OCI-LY1 (cell line): ENCODE data around the gene CAB39.
A peak's percentile ranks its signal among the peaks of the same experiment; 100 is the strongest.

Experiments
- H2AFZ ChIP-seq: fragments of 200-600 bp; sonication (generic), shearing (Covaris generic); 2 replicates; pipeline ENCODE4 v1.6.0; 2014; ENCODE audit warnings: antibody characterized with exemption, mild to moderate bottlenecking, low read length
- H3F3A ChIP-seq: fragments of 200-600 bp; sonication (generic), shearing (Covaris generic); 2 replicates; pipeline ENCODE4 v1.6.0; 2014; ENCODE audit warnings: mild to moderate bottlenecking, antibody characterized with exemption, low read length, moderate library complexity; ENCODE audit not compliant: insufficient read depth
- H3K27ac ChIP-seq: fragments of 200-600 bp; sonication (generic); 2 replicates; pipeline ENCODE4 v1.5.1; 2014; ENCODE audit warnings: low read length, mixed run types, mild to moderate bottlenecking, low read depth; ENCODE audit not compliant: poor library complexity, severe bottlenecking
- H3K27me3 ChIP-seq: fragments of 200-600 bp; sonication (generic); 2 replicates; pipeline ENCODE4 v1.6.0; 2014; ENCODE audit warnings: antibody characterized with exemption, mild to moderate bottlenecking, low read length, moderate library complexity; ENCODE audit not compliant: insufficient read depth
- H3K36me3 ChIP-seq: fragments of 200-600 bp; sonication (generic); 2 replicates; pipeline ENCODE4 v1.6.1; 2014; ENCODE audit warnings: mild to moderate bottlenecking, antibody characterized with exemption, low read length, moderate library complexity, mixed read lengths; ENCODE audit not compliant: insufficient read depth
- H3K4me1 ChIP-seq: fragments of 200-600 bp; sonication (generic); 2 replicates; pipeline ENCODE4 v1.5.1; 2014; ENCODE audit warnings: mild to moderate bottlenecking, low read length, moderate library complexity; ENCODE audit not compliant: insufficient read depth, severe bottlenecking
- H3K4me2 ChIP-seq: fragments of 200-600 bp; sonication (generic), shearing (Covaris generic); 2 replicates; pipeline ENCODE4 v1.6.1; 2014; ENCODE audit warnings: low read length
- H3K4me3 ChIP-seq: fragments of 200-600 bp; sonication (generic); 2 replicates; pipeline ENCODE4 v1.5.1; 2014; ENCODE audit warnings: low read length, low read depth, mild to moderate bottlenecking, mixed read lengths; ENCODE audit not compliant: poor library complexity, severe bottlenecking
- H3K79me2 ChIP-seq: fragments of 200-600 bp; shearing (Covaris generic); 2 replicates; pipeline ENCODE4 v1.6.1; 2016; ENCODE audit warnings: mixed run types, low read length, mixed read lengths; ENCODE audit not compliant: insufficient read depth
- H3K9ac ChIP-seq: fragments of 200-600 bp; sonication (generic), shearing (Covaris generic); 2 replicates; pipeline ENCODE4 v1.6.1; 2014; ENCODE audit warnings: mild to moderate bottlenecking, low read length, mixed read lengths
- H3K9me2 ChIP-seq: fragments of 200-600 bp; sonication (generic), shearing (Covaris generic); 2 replicates; pipeline ENCODE4 v1.6.1; 2014; ENCODE audit warnings: low read depth, mild to moderate bottlenecking, low read length, mixed read lengths
- H3K9me3 ChIP-seq: fragments of 200-600 bp; shearing (Covaris generic); 2 replicates; pipeline ENCODE4 v1.6.1; 2014; ENCODE audit warnings: low read length, mixed read lengths
- H4K20me1 ChIP-seq: fragments of 200-600 bp; sonication (generic), shearing (Covaris generic); 2 replicates; pipeline ENCODE4 v1.6.0; 2016; ENCODE audit warnings: mild to moderate bottlenecking, low read length; ENCODE audit not compliant: insufficient read depth
- EZH2 ChIP-seq: fragments of 200-600 bp; sonication (generic), shearing (Covaris generic); IDR thresholded peaks from 2 replicates; pipeline ENCODE4 v1.8.0; 2017; ENCODE audit warnings: borderline replicate concordance, mixed run types, mild to moderate bottlenecking, antibody characterized with exemption, low read length, moderate library complexity, mixed read lengths
- TF ChIP-seq, protein P1 (sequence below): fragments of 200-600 bp; sonication (generic), shearing (Covaris generic); IDR thresholded peaks from 2 replicates; pipeline ENCODE4 v1.5.1; 2017; ENCODE audit warnings: mild to moderate bottlenecking, antibody characterized with exemption, low read length, moderate library complexity, mixed read lengths

Gene CAB39

DNA sequence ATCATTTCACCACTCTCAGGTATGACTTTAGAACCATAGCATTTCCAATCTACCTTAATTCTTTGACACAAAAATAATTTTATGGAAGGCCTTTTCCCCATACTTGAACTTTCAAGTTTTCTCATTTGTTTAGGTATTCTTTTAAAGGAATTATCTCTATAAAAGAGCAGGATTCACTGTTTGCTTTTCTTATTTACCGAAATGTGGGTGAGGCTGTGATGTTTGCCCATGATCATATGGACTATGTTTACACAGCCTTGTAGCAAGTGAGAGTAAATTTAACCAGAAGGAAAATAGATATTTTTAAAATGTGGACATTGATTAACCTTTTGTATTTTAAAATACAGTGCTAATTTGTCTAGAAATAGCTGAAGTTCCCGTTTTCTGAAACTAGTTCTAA is 26.3 kb downstream of the CAB39 start:
- Histone ChIP-seq H3K9me2 (no peaks in the 10 kb centered on the region), H3K4me3 (no peak overlapping the region), H3K36me3 (peaks cover 20% of the 10 kb centered on the region), H3K79me2 (peaks cover 81% of the 10 kb centered on the region), H4K20me1 (no peaks in the 10 kb centered on the region), H3K27me3 (no peaks in the 10 kb centered on the region), H3F3A (no peaks in the 10 kb centered on the region), H3K4me1 (peaks cover 38% of the 10 kb centered on the region), H2AFZ (no peak overlapping the region), H3K27ac (peak overlapping the region; percentile 69), H3K4me2 (no peak overlapping the region), H3K9me3 (no peaks in the 10 kb centered on the region), H3K9ac (no peak overlapping the region)
- TF ChIP-seq, protein P1, sequence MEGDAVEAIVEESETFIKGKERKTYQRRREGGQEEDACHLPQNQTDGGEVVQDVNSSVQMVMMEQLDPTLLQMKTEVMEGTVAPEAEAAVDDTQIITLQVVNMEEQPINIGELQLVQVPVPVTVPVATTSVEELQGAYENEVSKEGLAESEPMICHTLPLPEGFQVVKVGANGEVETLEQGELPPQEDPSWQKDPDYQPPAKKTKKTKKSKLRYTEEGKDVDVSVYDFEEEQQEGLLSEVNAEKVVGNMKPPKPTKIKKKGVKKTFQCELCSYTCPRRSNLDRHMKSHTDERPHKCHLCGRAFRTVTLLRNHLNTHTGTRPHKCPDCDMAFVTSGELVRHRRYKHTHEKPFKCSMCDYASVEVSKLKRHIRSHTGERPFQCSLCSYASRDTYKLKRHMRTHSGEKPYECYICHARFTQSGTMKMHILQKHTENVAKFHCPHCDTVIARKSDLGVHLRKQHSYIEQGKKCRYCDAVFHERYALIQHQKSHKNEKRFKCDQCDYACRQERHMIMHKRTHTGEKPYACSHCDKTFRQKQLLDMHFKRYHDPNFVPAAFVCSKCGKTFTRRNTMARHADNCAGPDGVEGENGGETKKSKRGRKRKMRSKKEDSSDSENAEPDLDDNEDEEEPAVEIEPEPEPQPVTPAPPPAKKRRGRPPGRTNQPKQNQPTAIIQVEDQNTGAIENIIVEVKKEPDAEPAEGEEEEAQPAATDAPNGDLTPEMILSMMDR, result no peak
- TF ChIP-seq EZH2, result no peak

DNA sequence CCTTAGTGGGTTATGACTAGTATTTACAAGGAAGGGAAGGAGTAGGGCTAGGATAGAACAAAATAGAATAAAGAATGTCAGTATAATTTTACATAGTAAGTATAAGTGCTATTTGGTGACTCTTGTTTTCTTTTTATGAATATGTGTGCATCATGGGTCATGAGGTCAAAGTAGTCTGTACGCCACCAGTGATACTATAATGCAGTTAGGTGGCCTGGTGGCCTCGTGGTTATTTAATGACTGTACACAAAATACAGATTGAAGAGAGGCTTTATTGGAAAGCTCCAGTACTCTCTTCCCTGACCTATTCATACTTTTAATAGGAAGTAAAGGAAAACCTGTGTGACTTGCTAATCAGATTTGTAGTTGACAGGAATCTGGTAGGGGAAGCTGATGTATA is 27.3 kb downstream of the CAB39 start:
- Histone ChIP-seq H2AFZ (no peak overlapping the region), H3K4me2 (no peak overlapping the region), H3K9me3 (no peaks in the 10 kb centered on the region), H3K9ac (no peak overlapping the region), H3K4me3 (no peak overlapping the region), H3K9me2 (no peaks in the 10 kb centered on the region), H3K36me3 (peaks cover 20% of the 10 kb centered on the region), H3K27me3 (no peaks in the 10 kb centered on the region), H3F3A (no peaks in the 10 kb centered on the region), H3K4me1 (peaks cover 38% of the 10 kb centered on the region), H4K20me1 (no peaks in the 10 kb centered on the region), H3K79me2 (peaks cover 71% of the 10 kb centered on the region), H3K27ac (no peak overlapping the region)
- TF ChIP-seq, protein P1, result no peak
- no peak for TF ChIP-seq EZH2

DNA sequence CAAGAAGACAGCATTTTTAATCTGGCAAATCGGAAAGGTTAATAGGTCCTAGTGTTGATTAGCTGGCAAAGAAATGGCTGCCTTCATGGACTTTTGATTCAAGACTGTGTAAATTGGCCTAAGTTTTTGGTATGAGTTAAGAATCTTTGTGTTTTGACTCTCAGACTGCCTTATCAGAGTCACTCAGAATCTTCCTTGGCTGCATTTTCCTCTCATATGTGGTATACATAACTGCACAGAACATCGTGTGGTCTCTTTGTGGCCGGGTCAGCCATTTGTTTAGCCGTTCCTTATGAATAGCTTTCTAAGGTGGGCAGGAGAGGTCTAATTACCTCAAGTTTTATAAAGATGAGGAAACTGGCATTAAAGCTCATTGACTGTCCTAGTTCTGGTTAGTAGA is 30.1 kb downstream of the CAB39 start:
- peaks cover 30% of the 10 kb centered on the region for H3K36me3 ChIP-seq
- H3F3A ChIP-seq, result no peaks in the 10 kb centered on the region
- H3K9ac ChIP-seq, result no peak overlapping the region
- no peak overlapping the region for H2AFZ ChIP-seq
- H3K4me3 ChIP-seq, result no peak overlapping the region
- no peak overlapping the region for H3K27ac ChIP-seq
- peaks cover 13% of the 10 kb centered on the region for H3K4me1 ChIP-seq
- no peaks in the 10 kb centered on the region for H4K20me1 ChIP-seq
- H3K27me3 ChIP-seq, result no peaks in the 10 kb centered on the region
- TF ChIP-seq EZH2, result no peak
- TF ChIP-seq, protein P1, result no peak
- H3K4me2 ChIP-seq, result no peak overlapping the region
- H3K9me2 ChIP-seq, result no peaks in the 10 kb centered on the region
- H3K9me3 ChIP-seq, result no peaks in the 10 kb centered on the region
- peaks cover 61% of the 10 kb centered on the region for H3K79me2 ChIP-seq
